Gastroesophageal sphincter (tissue), 3 donors: ENCODE results near the gene CAMK2N1.

ENCODE experiments used
- CTCF ChIP-seq, 4 experiments: fragments of 200-600 bp in 2 of 4; fragments of 450-650 bp in 2 of 4; sonication (generic) in 1 of 4; IDR thresholded peaks; one replicate each; pipeline ENCODE4 v1.5.1; 2017 to 2019; ENCODE audit warnings: antibody characterized with exemption in 4 of 4, mild to moderate bottlenecking in 2 of 4, moderate library complexity in 2 of 4
- POLR2A ChIP-seq, 2 donors: fragments of 450-650 bp; IDR thresholded peaks; one replicate each; pipeline ENCODE4 v1.6.1; 2017; ENCODE audit warnings: antibody characterized with exemption in 2 of 2, mild to moderate bottlenecking in 2 of 2, moderate library complexity in 1 of 2
- POLR2AphosphoS5 ChIP-seq: sonication (generic); formaldehyde crosslinking; IDR thresholded peaks from one replicate; pipeline ENCODE4 v1.6.1; 2017; ENCODE audit warnings: antibody characterized with exemption

GRCh38 chr1:20495661-20496060 lies 9.7 kb upstream of the CAMK2N1 start:
- TF ChIP-seq CTCF (IDR thresholded peaks at IDR 0.05), result no peak
- TF ChIP-seq POLR2A (IDR thresholded peaks at IDR 0.05), result no peak
- TF ChIP-seq POLR2AphosphoS5, result no peak
